GM12801 (cell line): ENCODE results near the gene DNAH10.

Experiments used
- CTCF ChIP-seq: IDR thresholded peaks from one replicate; pipeline ENCODE4 v1.5.1; 2011; ENCODE audit warnings: control low read depth; ENCODE audit not compliant: insufficient read length; ENCODE audit errors: extremely low read depth

DNAH10 gene

GRCh38 chr12:123952037-123952436 lies 189.9 kb downstream of the DNAH10 start:
- no peak for TF ChIP-seq CTCF

DNA sequence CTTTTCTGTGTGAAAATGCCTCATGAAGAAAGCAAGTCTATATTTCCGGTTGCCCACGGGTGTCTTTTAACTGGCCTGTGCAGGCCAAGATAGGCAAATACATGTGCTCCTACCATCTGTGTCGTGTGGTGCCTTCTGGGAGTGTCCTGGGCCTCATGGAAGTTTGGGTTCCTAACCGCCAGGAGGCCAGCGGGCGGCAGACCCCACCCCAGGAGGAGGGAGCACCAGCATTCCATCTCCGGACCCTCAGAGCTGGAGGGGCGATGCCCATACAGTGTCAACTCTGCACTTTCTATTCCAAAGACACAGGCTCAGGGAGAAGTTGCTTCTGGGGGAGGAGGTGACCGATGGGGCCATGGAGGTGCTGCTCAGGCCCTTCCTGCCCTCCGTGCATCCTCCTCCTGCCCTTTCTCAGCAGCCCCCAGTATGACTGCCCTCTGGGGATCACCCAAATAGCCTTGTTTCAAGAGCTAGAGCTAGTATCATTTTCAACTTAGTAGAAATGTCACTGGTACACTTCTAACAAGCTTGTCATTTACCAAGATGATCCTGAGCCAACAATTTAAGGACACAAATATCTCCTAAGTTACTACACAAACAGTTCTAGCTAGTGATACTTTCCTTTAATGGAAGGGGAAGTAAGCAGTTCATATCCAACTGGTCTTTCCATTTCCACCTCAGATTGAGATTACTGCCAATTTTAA lies 192.7 kb downstream of the DNAH10 start:
- no peak for TF ChIP-seq CTCF

DNA sequence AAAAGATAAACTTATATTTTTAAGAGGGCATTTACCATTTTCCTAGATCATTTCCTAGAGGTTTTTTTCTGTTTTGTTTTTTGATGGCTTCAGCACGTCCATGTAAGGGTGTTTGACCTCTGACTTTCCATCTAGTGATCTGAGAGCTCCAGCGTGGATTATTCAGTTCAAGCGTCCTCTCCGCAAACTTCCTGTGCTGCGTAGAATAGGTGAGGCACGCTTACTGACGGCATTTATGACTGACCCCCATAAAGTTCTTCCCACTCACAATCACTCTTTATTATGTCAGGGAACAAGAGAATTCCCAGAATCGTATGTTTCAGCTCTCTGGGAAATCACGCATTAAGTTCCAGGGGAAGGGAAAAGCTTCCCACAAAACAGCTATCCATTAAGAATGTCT lies 194.1 kb downstream of the DNAH10 start:
- TF ChIP-seq CTCF, result no peak

- no peak for TF ChIP-seq CTCF
These were observed 195.1 kb downstream of the DNAH10 start for GRCh38 chr12:123957196-123957595.

DNA sequence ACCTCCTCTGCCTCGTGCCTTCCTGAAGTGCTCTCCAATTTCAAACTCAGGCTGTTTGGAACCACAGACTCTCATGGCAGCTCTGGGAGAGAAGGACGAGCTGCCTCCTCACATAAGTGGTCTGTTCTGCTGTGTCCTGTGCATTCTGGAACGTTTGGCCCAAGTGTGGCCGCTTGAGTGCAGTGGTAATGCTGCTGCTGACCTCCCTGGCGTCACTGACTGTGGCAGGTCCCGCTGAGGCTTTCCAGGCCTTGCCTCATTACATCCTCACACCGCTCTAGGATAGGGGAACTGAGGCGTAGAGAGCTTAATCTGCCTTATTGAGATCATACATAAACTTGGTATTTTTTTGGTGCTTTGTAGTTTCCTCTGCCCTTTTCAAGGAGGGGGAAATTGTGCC lies 196.4 kb downstream of the DNAH10 start:
- TF ChIP-seq CTCF, result no peak

- no peak for TF ChIP-seq CTCF
These were observed 196.8 kb downstream of the DNAH10 start for GRCh38 chr12:123958876-123959275.

DNA sequence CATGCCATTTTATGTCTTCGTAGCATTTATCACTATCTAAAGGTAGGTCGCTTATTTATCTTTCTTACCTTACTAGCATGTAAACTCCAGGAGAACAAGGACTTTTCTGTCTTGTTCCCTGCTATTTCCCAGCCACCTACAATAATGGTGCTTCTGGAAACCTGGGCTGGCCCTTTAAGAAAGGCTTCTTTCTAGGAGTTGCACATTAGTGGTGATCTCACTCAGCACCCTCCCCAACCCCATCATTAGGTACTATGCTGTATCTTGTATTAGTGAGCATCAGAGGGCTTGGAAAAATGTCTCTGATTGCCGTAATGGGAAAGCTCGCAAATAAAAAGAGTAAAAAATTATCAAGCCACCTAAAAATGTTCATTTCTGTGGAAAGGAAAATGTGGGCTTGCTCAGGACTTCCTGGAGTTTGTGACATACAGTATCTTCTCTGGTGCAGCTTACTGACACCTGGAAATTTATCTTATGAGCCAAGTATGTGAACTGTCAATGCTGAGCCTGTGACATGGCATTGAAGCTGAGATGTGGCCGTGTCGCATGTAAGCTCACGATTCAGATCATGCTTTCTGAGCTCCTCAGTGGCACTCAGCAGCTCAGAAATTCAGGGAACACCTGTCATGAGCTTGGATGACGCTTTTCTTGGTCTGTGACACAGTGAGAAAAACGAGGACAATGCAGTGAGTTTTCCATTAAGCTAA lies 198.1 kb downstream of the DNAH10 start:
- TF ChIP-seq CTCF, result no peak
